GM19239 (cell line): Measurements from ENCODE around the gene CRYM.
"Not testable (repeated sequence)": the region's sequence is repeated elsewhere in the genome, so short reads cannot be mapped to it uniquely, and the experiment has no call there.

Experiments
- DNase-seq: peaks from one replicate; pipeline ENCODE4 v3.0.0; 2011; ENCODE audit warnings: low spot score; ENCODE audit not compliant: insufficient read length
- FAIRE-seq: peaks from 2 replicates; lab custom pipeline; 2011; peaks lifted over from hg19 to GRCh38; lab: Jason Lieb, UNC

CRYM gene

GRCh38 chr16:21277927-21278706 lies at the start of gene CRYM:
Gene CRYM, minus strand, starts transcription at chr16:21278290. Its CDS starts 39 bp downstream, at chr16:21278251.
- peak; percentile 63 for DNase-seq
- FAIRE-seq, result peak; percentile 53

GRCh38 chr16:21327046-21327445 lies 49.0 kb upstream of the CRYM start:
- no peak for FAIRE-seq
- no peak for DNase-seq

GRCh38 chr16:21326459-21326858 lies 48.4 kb upstream of the CRYM start:
- no peak for DNase-seq

GRCh38 chr16:21324267-21324666 lies 46.2 kb upstream of the CRYM start:
- FAIRE-seq, result no peak

More at GRCh38 chr16:21326459-21326858, 48.4 kb upstream of the CRYM start:
- FAIRE-seq, result no peak

GRCh38 chr16:21322251-21322650 lies 44.2 kb upstream of the CRYM start:
- DNase-seq, FAIRE-seq: not testable (repeated sequence)

More at GRCh38 chr16:21324267-21324666, 46.2 kb upstream of the CRYM start:
- DNase-seq, result no peak

- FAIRE-seq (no peak), DNase-seq (no peak)
Observed at GRCh38 chr16:21321736-21322135, 43.6 kb upstream of the CRYM start.

GRCh38 chr16:21314339-21314738 lies 36.2 kb upstream of the CRYM start:
- no peak for FAIRE-seq
- no peak for DNase-seq

- DNase-seq, FAIRE-seq: not testable (repeated sequence)
Observed at GRCh38 chr16:21312863-21313372, 34.8 kb upstream of the CRYM start.

GRCh38 chr16:21312046-21312445 lies 34.0 kb upstream of the CRYM start:
- not testable (repeated sequence) for FAIRE-seq

GRCh38 chr16:21306712-21307111 lies 28.6 kb upstream of the CRYM start:
- FAIRE-seq, DNase-seq: not testable (repeated sequence)

More at GRCh38 chr16:21312046-21312445, 34.0 kb upstream of the CRYM start:
- not testable (repeated sequence) for DNase-seq

- FAIRE-seq (no peak), DNase-seq (no peak)
Observed at GRCh38 chr16:21302898-21303528, 24.9 kb upstream of the CRYM start.

- no peak for FAIRE-seq
Observed at GRCh38 chr16:21302454-21302853, 24.4 kb upstream of the CRYM start.

GRCh38 chr16:21301895-21302291 lies 23.8 kb upstream of the CRYM start:
- DNase-seq (no peak), FAIRE-seq (peak; percentile 48)

More at GRCh38 chr16:21302454-21302853, 24.4 kb upstream of the CRYM start:
- DNase-seq, result no peak

GRCh38 chr16:21301168-21301894 lies 23.2 kb upstream of the CRYM start:
- FAIRE-seq, result peak; percentile 91
- DNase-seq, result peak; percentile 53

- peak; percentile 97 for FAIRE-seq
- DNase-seq, result peak; percentile 55
Observed at GRCh38 chr16:21300309-21301167, 22.4 kb upstream of the CRYM start.

GRCh38 chr16:21289789-21290188 lies 11.7 kb upstream of the CRYM start:
- not testable (repeated sequence) for DNase-seq, FAIRE-seq

- DNase-seq, result no peak
- FAIRE-seq, result no peak
Observed at GRCh38 chr16:21285314-21285713, 7.2 kb upstream of the CRYM start.

- FAIRE-seq, result peak; percentile 14
- no peak for DNase-seq
Observed at GRCh38 chr16:21284414-21284813, 6.3 kb upstream of the CRYM start.

GRCh38 chr16:21283521-21284289 lies 5.6 kb upstream of the CRYM start:
- no peak for DNase-seq
- peak; percentile 73 for FAIRE-seq
